Smooth muscle cell (in vitro differentiated cells): ENCODE results near the gene VAMP8. TPM values are rescaled to one million over a fixed set of nuclear protein-coding genes. Genes with fewer than 3 reads are reported as not detected.
"Not testable (repeated sequence)": the region's sequence is repeated elsewhere in the genome, so short reads cannot be mapped to it uniquely, and the experiment has no call there.

Experiments used
- DNase-seq: peaks from one replicate; lab custom pipeline; 2025; ENCODE audit not compliant: unreplicated experiment; lab: John Stamatoyannopoulos, UW
- H2AFZ ChIP-seq: fragments of 200-600 bp; sonication (generic); 2 replicates; pipeline ENCODE4 v1.6.0; 2016; ENCODE audit warnings: antibody characterized with exemption, low read depth, mild to moderate bottlenecking
- H3F3A ChIP-seq: fragments of 200-600 bp; sonication (generic); 2 replicates; pipeline ENCODE4 v1.6.0; 2017; ENCODE audit warnings: antibody characterized with exemption, low read depth
- H3K27ac ChIP-seq: fragments of 200-600 bp; sonication (generic); 2 replicates; pipeline ENCODE4 v1.5.1; 2016; ENCODE audit warnings: low read depth, mild to moderate bottlenecking
- H3K27me3 ChIP-seq: fragments of 200-600 bp; sonication (generic); 2 replicates; pipeline ENCODE4 v1.6.1; 2016; ENCODE audit warnings: low read depth, mild to moderate bottlenecking
- H3K36me3 ChIP-seq: fragments of 200-600 bp; sonication (generic); 2 replicates; pipeline ENCODE4 v1.5.1; 2016; ENCODE audit warnings: low read depth
- H3K4me1 ChIP-seq: fragments of 200-600 bp; sonication (generic); 2 replicates; pipeline ENCODE4 v1.5.1; 2016; ENCODE audit warnings: low read depth
- H3K4me2 ChIP-seq: fragments of 200-600 bp; sonication (generic); 2 replicates; pipeline ENCODE4 v1.6.0; 2016; ENCODE audit warnings: mild to moderate bottlenecking
- H3K4me3 ChIP-seq: fragments of 200-600 bp; sonication (generic); 2 replicates; pipeline ENCODE4 v1.5.1; 2016; ENCODE audit warnings: mild to moderate bottlenecking
- H3K79me2 ChIP-seq: fragments of 200-600 bp; sonication (generic); 2 replicates; pipeline ENCODE4 v1.6.0; 2016; ENCODE audit warnings: low read depth, mild to moderate bottlenecking
- H3K9ac ChIP-seq: fragments of 200-600 bp; sonication (generic); 2 replicates; pipeline ENCODE4 v1.6.0; 2016; ENCODE audit warnings: low read depth
- H3K9me3 ChIP-seq: fragments of 200-600 bp; sonication (generic); replicated peaks from 2 replicates; pipeline ENCODE4 v1.5.1; 2016; ENCODE audit warnings: low read depth
- H4K20me1 ChIP-seq: fragments of 200-600 bp; sonication (generic); 2 replicates; pipeline ENCODE4 v1.6.0; 2016; ENCODE audit warnings: low read depth
- CTCF ChIP-seq: fragments of 200-600 bp; sonication (generic); IDR thresholded peaks from 2 replicates; pipeline ENCODE4 v1.5.1; 2017; ENCODE audit warnings: borderline replicate concordance, mild to moderate bottlenecking, antibody characterized with exemption; ENCODE audit not compliant: insufficient read depth, poor library complexity, severe bottlenecking
- WGBS: methylation state at CpG from one replicate; pipeline ENCODE4 v1.1.7; 2016; ENCODE audit warnings: low lambda C conversion rate; 5-methylcytosine and 5-hydroxymethylcytosine counted together
- polyA plus RNA-seq: library from polyadenylated mRNA; unstranded; fragments of >200 nt; fragmentation: Nextera tagmentation; extraction: Ambion mirVana; gene quantifications from 2 replicates; pipeline ENCODE4 v1.2.1, GENCODE V29; 2016
- total RNA-seq: library from RNA; depleted of rRNA; stranded (reverse); fragments of >200 nt; gene quantifications from 2 replicates; pipeline ENCODE4 v1.2.3, GENCODE V29; 2014

Gene VAMP8
- total and polyA plus RNA-seq, 2 experiments from 2014 or later: 15.1 to 17.5 TPM

- no peaks in the 10 kb centered on the region for H3K36me3 ChIP-seq
- peaks cover 14% of the 10 kb centered on the region for H3K4me1 ChIP-seq
- DNase-seq: no peak
- TF ChIP-seq CTCF: no peak
- no peak overlapping the region for H3K27ac ChIP-seq
- H3K4me2 ChIP-seq: peak overlapping the region; percentile 95
- H4K20me1 ChIP-seq: peaks cover 19% of the 10 kb centered on the region
- no peak overlapping the region for H2AFZ ChIP-seq
- H3K27me3 ChIP-seq: no peaks in the 10 kb centered on the region
- WGBS: 89% methylated on average over 6 of the region's 6 CpGs
- H3K9ac ChIP-seq: no peak overlapping the region
- H3K79me2 ChIP-seq: peaks cover 26% of the 10 kb centered on the region
- H3K9me3 ChIP-seq: no peaks in the 10 kb centered on the region
- peak overlapping the region; percentile 71 for H3K4me3 ChIP-seq
- H3F3A ChIP-seq: no peaks in the 10 kb centered on the region
Measured at GRCh38 chr2:85600951-85601770, 23.8 kb downstream of the VAMP8 start.

GRCh38 chr2:85601771-85602475, 24.5 kb downstream of the VAMP8 start:
- H3K36me3 ChIP-seq: no peaks in the 10 kb centered on the region
- H3K4me1 ChIP-seq: peaks cover 10% of the 10 kb centered on the region
- peak overlapping the region; percentile 71 for H3K4me3 ChIP-seq
- H3K9ac ChIP-seq: peak overlapping the region; percentile 65
- TF ChIP-seq CTCF: no peak
- peak overlapping the region; percentile 95 for H3K4me2 ChIP-seq
- H4K20me1 ChIP-seq: peaks cover 12% of the 10 kb centered on the region
- no peaks in the 10 kb centered on the region for H3K27me3 ChIP-seq
- H3K9me3 ChIP-seq: no peaks in the 10 kb centered on the region
- 14% methylated on average over 27 of the region's 36 CpGs for WGBS
- no peak overlapping the region for H3K27ac ChIP-seq
- peaks cover under 1% of the 10 kb centered on the region for H3F3A ChIP-seq
- DNase-seq: no peak
- H3K79me2 ChIP-seq: peaks cover 19% of the 10 kb centered on the region
- H2AFZ ChIP-seq: peak overlapping the region; percentile 28

- Histone ChIP-seq H2AFZ (peak within 1 kb of the TSS; percentile 28), H3F3A (peaks cover 6% of the 10 kb centered on the region), H4K20me1 (peaks cover 5% of the 10 kb centered on the region), H3K27ac (peak within 1 kb of the TSS; percentile 66), H3K4me2 (peak within 1 kb of the TSS; percentile 95), H3K9ac (peak within 1 kb of the TSS; percentile 65), H3K36me3 (no peaks in the 10 kb centered on the region), H3K4me1 (peaks cover 10% of the 10 kb centered on the region), H3K27me3 (no peaks in the 10 kb centered on the region), H3K4me3 (peak within 1 kb of the TSS; percentile 71), H3K9me3 (no peaks in the 10 kb centered on the region), H3K79me2 (peaks cover 12% of the 10 kb centered on the region)
- peak; percentile 62 for DNase-seq
- 2% methylated on average over 66 of the region's 73 CpGs for whole genome bisulfite sequencing
- peak; percentile 16 for TF ChIP-seq CTCF
Measured at GRCh38 chr2:85602476-85603234, 25.3 kb downstream of the VAMP8 start, which contains the start of gene TMEM150A. Gene TMEM150A, minus strand, starts transcription at chr2:85602698. Its CDS starts 750 bp downstream, at chr2:85601948.

- Histone ChIP-seq H3K79me2 (peaks cover 17% of the 10 kb centered on the region), H3K4me3 (peak overlapping the region; percentile 71), H3F3A (peaks cover 16% of the 10 kb centered on the region), H3K4me1 (peaks cover 10% of the 10 kb centered on the region), H3K4me2 (peak overlapping the region; percentile 95), H3K27ac (peak overlapping the region; percentile 70)
- H3K9ac ChIP-seq, H4K20me1 ChIP-seq, DNase-seq, H3K36me3 ChIP-seq, H3K9me3 ChIP-seq, H3K27me3 ChIP-seq, H2AFZ ChIP-seq: not testable (repeated sequence)
- WGBS: 89% methylated on average over 3 of the region's 3 CpGs
Measured at GRCh38 chr2:85604133-85604444, 26.7 kb downstream of the VAMP8 start.
